Vagina (tissue), 2 donors: ENCODE data around the gene AXIN1. TPM values are rescaled to one million over a fixed set of nuclear protein-coding genes. Genes with fewer than 3 reads are reported as not detected.
"Not testable (repeated sequence)": the region's sequence is repeated elsewhere in the genome, so short reads cannot be mapped to it uniquely, and the experiment has no call there.

ENCODE experiments used
- DNase-seq, 2 donors: peaks; one replicate each; pipeline ENCODE4 v3.0.0-alpha.2; 2017; ENCODE audit errors: extremely low spot score in 2 of 2
- H3K27ac ChIP-seq: fragments of 200-600 bp; sonication (generic); one replicate; pipeline ENCODE4 v1.5.1; 2019
- H3K27me3 ChIP-seq: fragments of 200-600 bp; sonication (generic); one replicate; pipeline ENCODE4 v1.5.1; 2019
- H3K36me3 ChIP-seq, 2 donors: fragments of 200-600 bp; sonication (generic); one replicate each; pipeline ENCODE4 v1.5.1; 2017 to 2019
- H3K4me1 ChIP-seq: fragments of 200-600 bp; sonication (generic); one replicate; pipeline ENCODE4 v1.5.1; 2019
- H3K4me3 ChIP-seq, 2 donors: fragments of 200-600 bp; sonication (generic); 1 replicate in 1 of 2; 2 replicates in 1 of 2; pipeline ENCODE4 v1.5.1; 2016 to 2019
- H3K9me3 ChIP-seq: fragments of 200-600 bp; sonication (generic); one replicate; pipeline ENCODE4 v1.5.1; 2019
- POLR2A ChIP-seq, 2 donors: fragments of 450-650 bp; IDR thresholded peaks; one replicate each; pipeline ENCODE4 v1.6.1; 2017; ENCODE audit warnings: antibody characterized with exemption in 2 of 2, mild to moderate bottlenecking in 2 of 2, moderate library complexity in 2 of 2
- POLR2AphosphoS5 ChIP-seq, 2 donors: sonication (generic); formaldehyde crosslinking; IDR thresholded peaks; one replicate each; pipeline ENCODE4 v1.9.0; 2017; ENCODE audit warnings: antibody characterized with exemption in 2 of 2, mild to moderate bottlenecking in 2 of 2, low read depth in 1 of 2; ENCODE audit not compliant: insufficient read depth in 1 of 2
- intact Hi-C: fragments of 100-400 bp; cut with DNase I; formaldehyde crosslinking; loops from one replicate; pipeline ENCODE4 v1.15.1; 2023
- total RNA-seq: library from RNA; depleted of rRNA; stranded (reverse); fragments of >200 nt; gene quantifications from one replicate; pipeline ENCODE4 v1.2.3, GENCODE V29; 2016
- TF ChIP-seq, protein P1 (sequence below), 3 experiments: fragments of 450-650 bp in 2 of 3; fragments of 200-600 bp in 1 of 3; sonication (generic) in 1 of 3; IDR thresholded peaks; one replicate each; pipeline ENCODE4 v1.5.1; 2017 to 2019; ENCODE audit warnings: antibody characterized with exemption in 3 of 3, mild to moderate bottlenecking in 2 of 3, moderate library complexity in 2 of 3

Gene AXIN1
- total RNA-seq, 1 donor from 2014 or later, result 16.9 TPM

DNA sequence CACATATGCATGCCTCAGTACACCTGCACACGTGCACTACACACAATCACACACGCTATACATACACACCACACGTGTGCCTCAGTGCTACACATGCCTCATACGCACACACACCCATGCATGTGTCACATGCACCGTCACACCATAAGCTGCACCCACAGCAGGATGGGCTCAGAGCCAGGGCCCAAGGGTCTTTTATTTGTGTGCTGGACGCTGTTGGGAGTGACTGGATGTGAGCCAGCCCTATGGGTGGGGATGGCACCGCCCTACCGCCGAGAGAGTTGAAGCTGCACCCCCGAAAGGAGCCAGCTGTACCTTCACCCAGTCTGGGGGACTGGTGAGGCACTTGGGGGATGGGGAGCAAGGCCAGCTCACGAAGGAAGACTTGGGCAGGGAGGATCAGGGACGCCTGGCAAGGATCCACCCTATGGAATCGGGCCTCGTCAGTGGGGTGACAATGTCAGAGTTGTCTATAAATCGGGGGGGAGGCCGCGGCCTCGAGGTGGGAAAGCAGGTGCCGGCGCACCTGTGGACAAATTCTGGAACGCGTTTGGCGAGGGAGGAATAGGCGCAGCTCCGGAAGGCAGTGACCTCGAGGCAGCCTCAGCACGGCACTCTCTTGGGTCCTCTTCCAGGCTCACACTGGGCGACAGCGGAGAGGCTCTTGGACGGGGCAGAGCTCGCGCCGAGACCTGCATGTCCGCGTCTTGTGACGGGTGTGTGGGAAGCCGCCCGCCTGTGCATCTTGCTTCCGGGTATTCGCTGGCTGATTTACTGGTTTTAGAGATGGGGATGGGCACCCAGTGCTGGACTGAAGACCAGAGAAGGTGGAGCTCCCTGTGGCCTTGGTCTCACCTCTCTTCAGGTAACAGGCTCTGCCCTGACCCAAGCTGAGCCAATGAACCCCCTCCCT lies 84.1 kb downstream of the AXIN1 start:
- H3K9me3 ChIP-seq, result no peaks in the 10 kb centered on the region
- peaks cover 0 to 16% of the 10 kb centered on the region in 2 donors for H3K36me3 ChIP-seq
- H3K27ac ChIP-seq, result no peak overlapping the region
- TF ChIP-seq POLR2A (IDR thresholded peaks at IDR 0.05), result no peak
- TF ChIP-seq, protein P1, sequence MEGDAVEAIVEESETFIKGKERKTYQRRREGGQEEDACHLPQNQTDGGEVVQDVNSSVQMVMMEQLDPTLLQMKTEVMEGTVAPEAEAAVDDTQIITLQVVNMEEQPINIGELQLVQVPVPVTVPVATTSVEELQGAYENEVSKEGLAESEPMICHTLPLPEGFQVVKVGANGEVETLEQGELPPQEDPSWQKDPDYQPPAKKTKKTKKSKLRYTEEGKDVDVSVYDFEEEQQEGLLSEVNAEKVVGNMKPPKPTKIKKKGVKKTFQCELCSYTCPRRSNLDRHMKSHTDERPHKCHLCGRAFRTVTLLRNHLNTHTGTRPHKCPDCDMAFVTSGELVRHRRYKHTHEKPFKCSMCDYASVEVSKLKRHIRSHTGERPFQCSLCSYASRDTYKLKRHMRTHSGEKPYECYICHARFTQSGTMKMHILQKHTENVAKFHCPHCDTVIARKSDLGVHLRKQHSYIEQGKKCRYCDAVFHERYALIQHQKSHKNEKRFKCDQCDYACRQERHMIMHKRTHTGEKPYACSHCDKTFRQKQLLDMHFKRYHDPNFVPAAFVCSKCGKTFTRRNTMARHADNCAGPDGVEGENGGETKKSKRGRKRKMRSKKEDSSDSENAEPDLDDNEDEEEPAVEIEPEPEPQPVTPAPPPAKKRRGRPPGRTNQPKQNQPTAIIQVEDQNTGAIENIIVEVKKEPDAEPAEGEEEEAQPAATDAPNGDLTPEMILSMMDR (IDR thresholded peaks at IDR 0.05), result no peak
- TF ChIP-seq POLR2AphosphoS5 (IDR thresholded peaks at IDR 0.05; ENCODE audit: insufficient read depth in 1 of 2, low read depth in 1 of 2), result no peak
- DNase-seq, result no peak
- intact Hi-C loops, result no loop called here
- no peaks in the 10 kb centered on the region for H3K4me1 ChIP-seq
- no peak overlapping the region for H3K4me3 ChIP-seq
- H3K27me3 ChIP-seq, result no peaks in the 10 kb centered on the region

DNA sequence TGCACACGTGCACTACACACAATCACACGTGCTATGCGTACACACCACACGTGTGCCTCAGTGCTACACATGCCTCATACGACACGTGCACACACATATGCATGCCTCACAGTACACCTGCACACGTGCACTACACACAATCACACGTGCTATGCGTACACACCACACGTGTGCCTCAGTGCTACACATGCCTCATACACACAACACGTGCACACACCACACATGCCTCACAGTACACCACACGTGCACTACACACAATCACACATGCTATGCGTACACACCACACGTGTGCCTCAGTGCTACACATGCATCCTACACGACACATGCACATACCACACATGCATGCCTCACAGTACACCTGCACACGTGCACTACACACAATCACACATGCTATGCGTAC lies 85.0 kb downstream of the AXIN1 start:
- H3K4me1 ChIP-seq, intact Hi-C loops, H3K27me3 ChIP-seq, DNase-seq, H3K9me3 ChIP-seq, H3K4me3 ChIP-seq, H3K27ac ChIP-seq: not testable (repeated sequence)
- H3K36me3 ChIP-seq, result peaks cover 0 to 22% of the 10 kb centered on the region in 2 donors

DNA sequence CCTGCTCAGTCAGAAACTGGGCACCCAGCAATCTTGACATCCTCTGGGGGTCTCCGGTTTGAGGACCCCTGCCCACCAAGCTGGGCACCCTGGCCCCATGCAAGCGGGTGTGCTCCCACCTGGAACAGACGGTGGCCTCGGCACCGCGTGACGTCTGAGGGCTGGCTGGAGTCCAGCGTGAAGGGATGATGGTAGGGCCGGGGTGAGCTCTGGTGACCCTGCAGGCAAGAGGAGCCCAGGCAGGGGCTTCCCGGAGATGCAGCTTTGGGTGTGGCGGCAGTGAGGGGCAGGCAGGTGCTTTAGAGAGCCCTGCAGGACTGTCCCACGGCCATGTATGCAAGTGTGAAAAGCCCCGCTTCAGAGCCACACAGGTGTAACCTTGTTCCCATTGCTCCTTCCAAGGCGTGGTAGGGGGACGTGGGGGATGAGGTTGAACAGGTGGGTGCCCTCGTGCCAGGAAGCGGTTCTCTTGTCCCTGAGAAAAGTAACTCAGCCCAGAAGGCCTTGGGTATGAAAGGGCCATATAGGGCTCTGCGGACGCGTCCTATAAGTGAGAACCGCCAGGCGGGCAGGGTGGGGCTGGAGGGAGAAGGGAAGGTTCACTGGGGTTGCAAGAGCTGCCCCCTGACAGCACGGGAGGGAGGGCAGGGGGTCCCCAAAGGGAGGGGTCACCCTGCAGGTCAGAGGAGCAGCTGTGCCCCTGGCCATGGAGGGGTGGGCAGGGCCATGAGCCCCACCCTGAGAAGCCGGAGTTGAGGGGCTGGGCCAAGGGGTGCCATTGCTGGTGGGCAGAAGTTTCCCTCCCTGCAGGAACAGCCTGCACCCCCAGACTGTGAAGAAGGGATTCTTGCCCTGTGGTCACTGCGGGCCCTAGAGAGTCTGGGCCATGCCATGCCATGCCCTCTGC lies 86.0 kb downstream of the AXIN1 start:
- no peak for DNase-seq
- TF ChIP-seq, protein P1 (IDR thresholded peaks at IDR 0.05), result no peak
- no peak for TF ChIP-seq POLR2A (IDR thresholded peaks at IDR 0.05)
- no peak for TF ChIP-seq POLR2AphosphoS5 (IDR thresholded peaks at IDR 0.05; ENCODE audit: insufficient read depth in 1 of 2, low read depth in 1 of 2)
- no peak overlapping the region for H3K27ac ChIP-seq
- H3K27me3 ChIP-seq, result no peaks in the 10 kb centered on the region
- H3K9me3 ChIP-seq, result no peaks in the 10 kb centered on the region
- H3K4me3 ChIP-seq, result no peak overlapping the region
- intact Hi-C loops, result no loop called here
- H3K36me3 ChIP-seq, result peaks cover 0 to 24% of the 10 kb centered on the region in 2 donors
- H3K4me1 ChIP-seq, result no peaks in the 10 kb centered on the region

DNA sequence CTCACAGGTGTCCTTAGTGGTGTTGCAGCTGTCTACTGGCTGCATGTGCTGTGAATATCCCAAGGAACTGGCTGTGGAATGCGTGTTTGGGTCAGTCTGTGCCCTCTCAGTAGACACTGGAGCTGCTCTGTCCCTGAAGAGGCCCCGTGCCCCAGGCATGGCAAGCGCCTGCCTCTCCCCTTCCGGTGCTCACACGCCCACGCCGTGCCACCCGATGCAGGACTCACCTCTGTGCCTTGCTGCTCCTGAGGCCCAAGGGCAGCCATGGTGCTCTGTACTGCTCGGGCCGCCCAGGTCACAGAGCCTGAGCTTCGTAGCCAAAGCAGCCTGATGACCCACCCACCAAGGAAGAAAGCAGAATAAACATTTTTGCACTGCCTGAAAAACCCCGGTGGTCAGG lies 86.8 kb downstream of the AXIN1 start:
- TF ChIP-seq POLR2AphosphoS5 (IDR thresholded peaks at IDR 0.05; ENCODE audit: insufficient read depth in 1 of 2, low read depth in 1 of 2) (no peak), POLR2A (IDR thresholded peaks at IDR 0.05) (no peak)
- TF ChIP-seq, protein P1 (IDR thresholded peaks at IDR 0.05), result no peak
- Histone ChIP-seq H3K4me1 (no peaks in the 10 kb centered on the region), H3K27me3 (no peaks in the 10 kb centered on the region), H3K27ac (no peak overlapping the region), H3K4me3 (no peak overlapping the region), H3K36me3 (peaks cover 0 to 32% of the 10 kb centered on the region in 2 donors), H3K9me3 (no peaks in the 10 kb centered on the region)
- intact Hi-C loops, result no loop called here
- no peak for DNase-seq

DNA sequence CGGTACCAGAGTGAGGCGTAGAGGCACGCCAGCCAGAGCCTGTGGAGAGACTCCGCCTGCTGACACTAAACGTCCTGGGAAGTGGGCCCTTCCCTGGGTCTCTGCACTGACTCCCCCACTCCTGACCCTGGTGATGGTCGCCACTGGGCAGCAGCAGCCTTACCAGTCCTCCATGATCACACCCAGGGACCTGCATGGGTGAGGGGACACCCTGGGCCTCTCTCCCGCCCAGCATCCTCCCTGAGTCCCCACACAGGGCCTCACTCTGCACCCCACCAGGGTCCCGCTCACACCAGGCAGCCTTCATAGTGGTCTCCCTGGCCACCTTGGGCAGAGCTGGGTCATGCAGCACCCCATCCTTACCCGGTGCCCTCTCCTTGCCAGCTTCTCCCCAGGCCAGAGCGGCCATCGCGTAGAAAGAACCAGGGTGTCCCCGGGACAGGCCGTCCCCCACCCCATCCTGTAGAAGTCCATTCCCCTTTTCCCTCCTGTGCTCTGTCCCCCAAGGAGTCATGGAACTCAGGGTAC lies 87.5 kb downstream of the AXIN1 start:
- no peaks in the 10 kb centered on the region for H3K9me3 ChIP-seq
- peaks cover 0 to 35% of the 10 kb centered on the region in 2 donors for H3K36me3 ChIP-seq
- no peak overlapping the region for H3K4me3 ChIP-seq
- H3K27me3 ChIP-seq, result no peaks in the 10 kb centered on the region
- H3K27ac ChIP-seq, result no peak overlapping the region
- H3K4me1 ChIP-seq, result no peaks in the 10 kb centered on the region
- TF ChIP-seq, protein P1 (IDR thresholded peaks at IDR 0.05), result no peak
- TF ChIP-seq POLR2AphosphoS5 (IDR thresholded peaks at IDR 0.05; ENCODE audit: insufficient read depth in 1 of 2, low read depth in 1 of 2) (no peak), POLR2A (IDR thresholded peaks at IDR 0.05) (no peak)
- intact Hi-C loops, result no loop called here
- DNase-seq, result no peak
